NCI-H2081 treated with DMSO at 0.1 percent for 48 hours (cell line): ENCODE results near the gene KRT16.
"Not testable (repeated sequence)": the region's sequence is repeated elsewhere in the genome, so short reads cannot be mapped to it uniquely, and the experiment has no call there.

ENCODE experiments used
- DNase-seq: peaks from one replicate; lab custom pipeline; 2025; lab: John Stamatoyannopoulos, UW

KRT16 gene

GRCh38 chr17:41583137-41584127 lies 29.1 kb downstream of the KRT16 start:
- DNase-seq = no peak

GRCh38 chr17:41582061-41582968 lies 30.3 kb downstream of the KRT16 start:
- DNase-seq = not testable (repeated sequence)

GRCh38 chr17:41581366-41582060 lies 31.1 kb downstream of the KRT16 start:
- DNase-seq = no peak

- DNase-seq = no peak
Measured at GRCh38 chr17:41580687-41581365, 31.7 kb downstream of the KRT16 start.

GRCh38 chr17:41580244-41580575 lies 32.4 kb downstream of the KRT16 start:
- DNase-seq = no peak

- no peak for DNase-seq
Measured at GRCh38 chr17:41579484-41580243, 32.9 kb downstream of the KRT16 start.

- DNase-seq = no peak
Measured at GRCh38 chr17:41578971-41579370, 33.6 kb downstream of the KRT16 start.

GRCh38 chr17:41578538-41578937 lies 34.0 kb downstream of the KRT16 start:
- no peak for DNase-seq

- not testable (repeated sequence) for DNase-seq
Measured at GRCh38 chr17:41576740-41577139, 35.8 kb downstream of the KRT16 start.

GRCh38 chr17:41575336-41575735 lies 37.2 kb downstream of the KRT16 start:
- DNase-seq = no peak

- no peak for DNase-seq
Measured at GRCh38 chr17:41571561-41572434, 40.8 kb downstream of the KRT16 start, which contains the start of gene KRT9. TSS of gene KRT9 (minus strand) at chr17:41572059. CDS start at chr17:41571992, 67 bp downstream.

- no peak for DNase-seq
Measured at GRCh38 chr17:41567317-41567716, 45.2 kb downstream of the KRT16 start.

GRCh38 chr17:41565338-41565737 lies 47.2 kb downstream of the KRT16 start:
- no peak for DNase-seq

- no peak for DNase-seq
Measured at GRCh38 chr17:41563607-41564170, 48.9 kb downstream of the KRT16 start.

GRCh38 chr17:41561554-41561953 lies 51.0 kb downstream of the KRT16 start:
- no peak for DNase-seq
